ENCODE measurements around the gene VAV2. TPM values are rescaled to one million over a fixed set of nuclear protein-coding genes. Genes with fewer than 3 reads are reported as not detected.

Gene VAV2
- total RNA-seq, 2 experiments from 2014 or later = 11.0 to 27.8 TPM

DNA sequence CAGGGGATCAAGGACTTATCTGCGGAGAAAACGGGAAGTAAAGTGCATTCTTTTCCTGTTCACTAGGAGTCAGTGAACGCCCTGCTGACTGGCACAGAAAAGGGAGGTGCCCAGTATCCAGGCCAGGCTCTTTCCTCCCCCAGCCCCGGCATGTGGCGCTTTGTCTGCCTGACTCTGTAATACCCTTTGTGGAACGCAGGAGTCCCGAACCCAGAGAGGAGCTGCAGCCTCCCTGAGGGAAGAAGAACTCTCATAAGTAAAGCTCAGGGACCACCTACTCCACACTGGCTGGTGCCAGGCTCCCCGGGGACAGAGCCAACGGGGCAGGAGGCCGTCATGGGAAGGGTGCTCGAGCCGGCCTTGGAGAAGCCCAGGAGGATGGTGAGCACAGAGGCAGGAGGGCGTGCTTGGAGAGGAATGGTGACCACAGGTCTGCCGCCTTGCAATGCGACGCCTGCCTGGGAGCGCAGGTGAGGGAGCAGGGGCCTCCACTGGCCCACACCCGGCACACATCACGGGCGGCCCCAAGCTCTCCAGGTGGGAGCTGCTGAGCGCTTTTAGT lies 31.5 kb downstream of the VAV2 start:
- Histone ChIP-seq H3K4me1 (ENCODE audit: insufficient read depth, low read length, poor library complexity, severe bottlenecking) (peaks cover 66% of the 10 kb centered on the region), H3K4me2 (ENCODE audit: low read length) (peak overlapping the region; percentile 73), H3K27ac (ENCODE audit: low read depth, low read length, poor library complexity, severe bottlenecking) (peak overlapping the region; percentile 84), H2AFZ (ENCODE audit: low read length) (no peak overlapping the region), H4K20me1 (ENCODE audit: insufficient read depth, low read length) (no peaks in the 10 kb centered on the region), H3K79me2 (ENCODE audit: insufficient read depth, low read depth, low read length) (peaks cover 42% of the 10 kb centered on the region), H3K4me3 (ENCODE audit: low read depth, low read length, poor library complexity, severe bottlenecking) (peak overlapping the region; percentile 47), H3K36me3 (ENCODE audit: insufficient read depth, low read length) (peaks cover 6% of the 10 kb centered on the region; the same call in 1 of the 2 replicates), H3K9me2 (ENCODE audit: insufficient read depth, low read length) (no peaks in the 10 kb centered on the region), H3K9me3 (ENCODE audit: low read length) (0 out of 2 replicates have a peak, but pooled peaks cover 6% of the 10 kb centered on the region)
- ChIA-PET CTCF (ENCODE audit: unreplicated experiment) (interaction anchor here (2.4 kb wide), 1 partner anchor 15 kb away, joined by 6 read pairs; no protein-coding TSS in a partner anchor), POLR2A (interaction anchor here (0.6 kb wide), 1 partner anchor 81 kb away, joined by 3 read pairs; no protein-coding TSS in a partner anchor)
- no peak for DNase-seq (ENCODE audit: low spot score)
- no peak for TF ChIP-seq EZH2phosphoT487 (IDR thresholded peaks at IDR 0.05; ENCODE audit: borderline replicate concordance, low read depth, low read length)
- TF ChIP-seq, protein P1, sequence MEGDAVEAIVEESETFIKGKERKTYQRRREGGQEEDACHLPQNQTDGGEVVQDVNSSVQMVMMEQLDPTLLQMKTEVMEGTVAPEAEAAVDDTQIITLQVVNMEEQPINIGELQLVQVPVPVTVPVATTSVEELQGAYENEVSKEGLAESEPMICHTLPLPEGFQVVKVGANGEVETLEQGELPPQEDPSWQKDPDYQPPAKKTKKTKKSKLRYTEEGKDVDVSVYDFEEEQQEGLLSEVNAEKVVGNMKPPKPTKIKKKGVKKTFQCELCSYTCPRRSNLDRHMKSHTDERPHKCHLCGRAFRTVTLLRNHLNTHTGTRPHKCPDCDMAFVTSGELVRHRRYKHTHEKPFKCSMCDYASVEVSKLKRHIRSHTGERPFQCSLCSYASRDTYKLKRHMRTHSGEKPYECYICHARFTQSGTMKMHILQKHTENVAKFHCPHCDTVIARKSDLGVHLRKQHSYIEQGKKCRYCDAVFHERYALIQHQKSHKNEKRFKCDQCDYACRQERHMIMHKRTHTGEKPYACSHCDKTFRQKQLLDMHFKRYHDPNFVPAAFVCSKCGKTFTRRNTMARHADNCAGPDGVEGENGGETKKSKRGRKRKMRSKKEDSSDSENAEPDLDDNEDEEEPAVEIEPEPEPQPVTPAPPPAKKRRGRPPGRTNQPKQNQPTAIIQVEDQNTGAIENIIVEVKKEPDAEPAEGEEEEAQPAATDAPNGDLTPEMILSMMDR (conservative IDR thresholded peaks at IDR 0.05; ENCODE audit: low read length) = no peak
- BruUV-seq (replicated peaks) = no TSS peak
- intact Hi-C loops (cut with micrococcal nuclease; ENCODE audit: unreplicated experiment) = loop anchor here (1.0 kb wide), 1 partner anchor 19 kb away; no protein-coding TSS in a partner anchor

DNA sequence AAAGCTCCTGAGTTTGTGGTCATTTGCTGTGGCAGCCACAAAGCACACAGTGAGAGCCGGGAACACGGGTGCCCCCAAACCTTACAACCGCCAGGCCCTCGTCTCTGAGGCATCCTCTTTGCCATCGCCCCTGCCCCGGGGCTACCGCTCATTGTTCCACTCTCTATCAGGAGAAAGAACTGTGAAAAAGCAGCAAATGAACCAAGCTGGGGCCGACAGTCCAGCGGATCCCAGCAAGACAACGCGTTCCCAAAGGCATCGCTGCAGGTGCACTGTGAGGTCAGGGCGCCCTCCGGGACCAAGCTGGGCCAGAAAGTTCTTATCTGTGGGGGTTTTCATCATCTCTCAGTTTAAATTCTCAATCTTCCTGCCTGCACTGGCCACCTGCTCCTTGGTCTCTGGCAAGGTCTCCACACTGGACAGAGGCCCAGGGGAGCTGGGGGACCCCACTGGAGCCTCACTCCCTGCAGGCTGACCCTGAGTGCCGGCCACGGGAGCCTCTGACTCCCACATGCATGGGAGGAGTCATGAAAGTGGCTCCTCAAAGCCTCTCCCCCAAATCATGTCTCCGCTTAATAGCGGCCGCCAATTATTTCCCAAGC lies 32.1 kb downstream of the VAV2 start:
- peaks cover 70% of the 10 kb centered on the region for H3K4me1 ChIP-seq (ENCODE audit: insufficient read depth, low read length, poor library complexity, severe bottlenecking)
- H3K9me3 ChIP-seq (ENCODE audit: low read length) = 0 out of 2 replicates have a peak, but pooled peaks cover 6% of the 10 kb centered on the region
- BruUV-seq (replicated peaks) = no TSS peak
- TF ChIP-seq, protein P1 (conservative IDR thresholded peaks at IDR 0.05; ENCODE audit: low read length) = no peak
- no peak for TF ChIP-seq EZH2phosphoT487 (IDR thresholded peaks at IDR 0.05; ENCODE audit: borderline replicate concordance, low read depth, low read length)
- no peaks in the 10 kb centered on the region for H4K20me1 ChIP-seq (ENCODE audit: insufficient read depth, low read length)
- peak overlapping the region; percentile 73 for H3K4me2 ChIP-seq (ENCODE audit: low read length)
- no peak for DNase-seq (ENCODE audit: low spot score)
- intact Hi-C loops (cut with micrococcal nuclease; ENCODE audit: unreplicated experiment) = no loop called here
- CTCF ChIA-PET (ENCODE audit: unreplicated experiment) = interaction anchor here (2.4 kb wide), 1 partner anchor 15 kb away, joined by 6 read pairs; no protein-coding TSS in a partner anchor
- H3K79me2 ChIP-seq (ENCODE audit: insufficient read depth, low read depth, low read length) = peaks cover 37% of the 10 kb centered on the region
- no peaks in the 10 kb centered on the region for H3K9me2 ChIP-seq (ENCODE audit: insufficient read depth, low read length)
- peak overlapping the region; percentile 84 for H3K27ac ChIP-seq (ENCODE audit: low read depth, low read length, poor library complexity, severe bottlenecking)
- H3K4me3 ChIP-seq (ENCODE audit: low read depth, low read length, poor library complexity, severe bottlenecking) = peak overlapping the region; percentile 60
- peaks cover 6% of the 10 kb centered on the region; the same call in 1 of the 2 replicates for H3K36me3 ChIP-seq (ENCODE audit: insufficient read depth, low read length)
- no peak overlapping the region for H2AFZ ChIP-seq (ENCODE audit: low read length)
- POLR2A ChIA-PET = no interaction called here
